ENCODE data around the gene ANKRD40CL. TPM values are rescaled to one million over a fixed set of nuclear protein-coding genes. Genes with fewer than 3 reads are reported as not detected.

Gene ANKRD40CL
- total RNA-seq, 1 experiment from 2014 or later = not detected

DNA sequence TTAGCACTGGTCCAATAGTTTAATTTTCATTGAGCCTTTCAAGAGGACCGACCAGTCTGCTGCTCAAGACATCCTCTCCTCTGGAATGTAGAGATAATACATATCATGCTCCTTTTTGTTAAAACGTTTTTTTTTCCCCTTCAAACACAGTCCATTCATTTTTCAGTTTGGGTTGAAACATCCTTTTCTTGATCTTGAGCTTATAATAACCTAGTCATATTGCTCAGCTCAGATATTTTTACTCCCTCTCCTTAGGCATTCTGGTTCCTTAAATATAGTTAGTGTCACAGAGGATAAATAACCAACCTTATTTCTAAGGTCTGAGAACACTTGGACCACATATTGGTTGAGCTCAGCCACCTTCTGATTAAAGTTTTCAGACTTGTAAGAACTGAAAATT lies 12.8 kb downstream of the ANKRD40CL start:
- CTCF ChIA-PET = interaction anchor here (0.6 kb wide), 1 partner anchor 68 kb away, joined by 3 read pairs; no protein-coding TSS in a partner anchor
- Mint-ChIP-seq H3K27ac (ENCODE audit: unreplicated experiment) (no peak overlapping the region), H3K4me3 (ENCODE audit: low read depth, unreplicated experiment) (no peak overlapping the region), H3K27me3 (ENCODE audit: unreplicated experiment) (no peaks in the 10 kb centered on the region), H3K36me3 (ENCODE audit: insufficient read depth, unreplicated experiment) (peaks cover 60% of the 10 kb centered on the region), H3K9me3 (ENCODE audit: low read depth, unreplicated experiment) (no peaks in the 10 kb centered on the region), H3K4me1 (ENCODE audit: low read depth, unreplicated experiment) (peaks cover 14% of the 10 kb centered on the region)
- DNase-seq = no peak
- BruUV-seq (replicated peaks) = no TSS peak
- TF ChIP-seq, protein P1, sequence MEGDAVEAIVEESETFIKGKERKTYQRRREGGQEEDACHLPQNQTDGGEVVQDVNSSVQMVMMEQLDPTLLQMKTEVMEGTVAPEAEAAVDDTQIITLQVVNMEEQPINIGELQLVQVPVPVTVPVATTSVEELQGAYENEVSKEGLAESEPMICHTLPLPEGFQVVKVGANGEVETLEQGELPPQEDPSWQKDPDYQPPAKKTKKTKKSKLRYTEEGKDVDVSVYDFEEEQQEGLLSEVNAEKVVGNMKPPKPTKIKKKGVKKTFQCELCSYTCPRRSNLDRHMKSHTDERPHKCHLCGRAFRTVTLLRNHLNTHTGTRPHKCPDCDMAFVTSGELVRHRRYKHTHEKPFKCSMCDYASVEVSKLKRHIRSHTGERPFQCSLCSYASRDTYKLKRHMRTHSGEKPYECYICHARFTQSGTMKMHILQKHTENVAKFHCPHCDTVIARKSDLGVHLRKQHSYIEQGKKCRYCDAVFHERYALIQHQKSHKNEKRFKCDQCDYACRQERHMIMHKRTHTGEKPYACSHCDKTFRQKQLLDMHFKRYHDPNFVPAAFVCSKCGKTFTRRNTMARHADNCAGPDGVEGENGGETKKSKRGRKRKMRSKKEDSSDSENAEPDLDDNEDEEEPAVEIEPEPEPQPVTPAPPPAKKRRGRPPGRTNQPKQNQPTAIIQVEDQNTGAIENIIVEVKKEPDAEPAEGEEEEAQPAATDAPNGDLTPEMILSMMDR (IDR thresholded peaks at IDR 0.05; ENCODE audit: unreplicated experiment) = no peak
- intact Hi-C loops (cut with micrococcal nuclease; ENCODE audit: unreplicated experiment) = loop anchor here (2.0 kb wide), 1 partner anchor 14 kb away; no protein-coding TSS in a partner anchor

DNA sequence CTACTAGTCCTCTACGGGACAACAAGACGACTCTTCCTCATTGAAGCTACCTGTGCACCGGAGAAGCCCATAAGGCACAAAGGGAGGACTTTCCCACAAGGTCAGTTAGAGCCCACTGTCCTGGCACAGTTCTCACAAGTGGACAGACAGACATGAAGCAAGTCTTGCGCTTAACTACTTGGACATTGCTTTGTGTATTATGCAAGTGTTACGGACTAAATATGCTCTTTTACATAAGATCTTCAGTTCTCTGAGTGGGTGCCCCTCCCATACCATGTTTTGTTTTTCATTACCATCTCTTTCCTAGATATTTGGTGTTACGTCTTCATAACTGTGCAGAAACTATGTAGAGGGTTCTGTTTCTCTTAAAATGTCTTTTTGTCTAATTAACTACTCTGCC lies 18.1 kb downstream of the ANKRD40CL start:
- TF ChIP-seq, protein P1 (IDR thresholded peaks at IDR 0.05; ENCODE audit: unreplicated experiment) = no peak
- Mint-ChIP-seq H3K27ac (ENCODE audit: unreplicated experiment) (no peak overlapping the region), H3K9me3 (ENCODE audit: low read depth, unreplicated experiment) (no peaks in the 10 kb centered on the region), H3K27me3 (ENCODE audit: unreplicated experiment) (no peaks in the 10 kb centered on the region), H3K4me3 (ENCODE audit: low read depth, unreplicated experiment) (no peak overlapping the region), H3K36me3 (ENCODE audit: insufficient read depth, unreplicated experiment) (peaks cover 82% of the 10 kb centered on the region), H3K4me1 (ENCODE audit: low read depth, unreplicated experiment) (no peaks in the 10 kb centered on the region)
- intact Hi-C loops (cut with micrococcal nuclease; ENCODE audit: unreplicated experiment) = no loop called here
- no peak for DNase-seq
- BruUV-seq (replicated peaks) = no TSS peak
- CTCF ChIA-PET = interaction anchor here (0.5 kb wide), 1 partner anchor 13 kb away, joined by 3 read pairs; no protein-coding TSS in a partner anchor

DNA sequence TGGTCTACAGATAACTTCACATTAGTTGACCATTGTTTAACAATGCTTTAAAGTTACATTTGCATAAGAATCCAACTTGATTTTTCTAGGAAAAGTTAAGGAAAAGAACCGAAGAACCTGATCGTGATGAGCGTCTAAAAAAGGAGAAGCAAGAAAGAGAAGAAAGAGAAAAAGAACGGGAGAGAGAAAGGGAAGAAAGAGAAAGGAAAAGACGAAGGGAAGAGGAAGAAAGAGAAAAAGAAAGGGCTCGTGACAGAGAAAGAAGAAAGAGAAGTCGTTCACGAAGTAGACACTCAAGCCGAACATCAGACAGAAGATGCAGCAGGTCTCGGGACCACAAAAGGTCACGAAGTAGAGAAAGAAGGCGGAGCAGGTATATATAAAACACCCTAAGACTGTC lies 21.7 kb downstream of the ANKRD40CL start:
- H3K27me3 Mint-ChIP-seq (ENCODE audit: unreplicated experiment) = no peaks in the 10 kb centered on the region
- no peaks in the 10 kb centered on the region for H3K4me1 Mint-ChIP-seq (ENCODE audit: low read depth, unreplicated experiment)
- CTCF ChIA-PET = no interaction called here
- no peak overlapping the region for H3K4me3 Mint-ChIP-seq (ENCODE audit: low read depth, unreplicated experiment)
- intact Hi-C loops (cut with micrococcal nuclease; ENCODE audit: unreplicated experiment) = no loop called here
- no peak for DNase-seq
- H3K9me3 Mint-ChIP-seq (ENCODE audit: low read depth, unreplicated experiment) = no peaks in the 10 kb centered on the region
- no peak overlapping the region for H3K27ac Mint-ChIP-seq (ENCODE audit: unreplicated experiment)
- BruUV-seq (replicated peaks) = TSS peak; percentile 92
- TF ChIP-seq, protein P1 (IDR thresholded peaks at IDR 0.05; ENCODE audit: unreplicated experiment) = no peak
- peaks cover 88% of the 10 kb centered on the region for H3K36me3 Mint-ChIP-seq (ENCODE audit: insufficient read depth, unreplicated experiment)

DNA sequence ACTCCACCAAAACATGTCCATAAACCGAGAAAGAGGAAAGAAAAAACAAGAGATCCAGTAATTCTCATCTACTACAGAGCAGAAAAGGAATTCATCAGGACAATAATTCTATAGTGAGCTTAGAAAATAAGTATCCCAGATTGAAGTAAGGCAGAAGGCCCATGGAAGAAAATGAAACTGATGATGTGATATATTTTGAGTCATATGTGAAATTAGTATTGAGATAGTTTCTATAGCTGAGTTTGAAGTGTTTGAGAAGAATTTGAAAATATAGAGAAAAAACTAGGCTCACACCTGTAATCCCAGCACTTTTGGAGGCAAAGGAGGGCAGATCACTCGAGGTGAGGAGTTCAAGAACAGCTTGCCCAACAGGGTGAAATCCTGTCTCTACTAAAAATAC lies 28.2 kb downstream of the ANKRD40CL start:
- BruUV-seq (replicated peaks) = no TSS peak
- DNase-seq = no peak
- CTCF ChIA-PET = no interaction called here
- Mint-ChIP-seq H3K4me1 (ENCODE audit: low read depth, unreplicated experiment) (peaks cover 15% of the 10 kb centered on the region), H3K36me3 (ENCODE audit: insufficient read depth, unreplicated experiment) (peaks cover 69% of the 10 kb centered on the region), H3K4me3 (ENCODE audit: low read depth, unreplicated experiment) (no peak overlapping the region), H3K27me3 (ENCODE audit: unreplicated experiment) (no peaks in the 10 kb centered on the region), H3K27ac (ENCODE audit: unreplicated experiment) (peak overlapping the region; percentile 7), H3K9me3 (ENCODE audit: low read depth, unreplicated experiment) (no peaks in the 10 kb centered on the region)
- TF ChIP-seq, protein P1 (IDR thresholded peaks at IDR 0.05; ENCODE audit: unreplicated experiment) = no peak
- intact Hi-C loops (cut with micrococcal nuclease; ENCODE audit: unreplicated experiment) = no loop called here
